ENCODE measurements around the gene MTMR3. TPM values are rescaled to one million over a fixed set of nuclear protein-coding genes. Genes with fewer than 3 reads are reported as not detected.

Gene MTMR3
- total RNA-seq, 1 experiment from 2014 or later, result 26.8 TPM

- intact Hi-C loops (cut with micrococcal nuclease; ENCODE audit: unreplicated experiment) (no loop called here), in situ Hi-C loops (cut with HindIII; ENCODE audit: low pct_unique_long_range_greater_than_20kb, low sequenced_read_pairs) (no loop called here)
- Histone ChIP-seq H3K4me1 (ENCODE audit: control insufficient read depth, insufficient read depth, low read length) (no peaks in the 10 kb centered on the region), H3K9me3 (ENCODE audit: control insufficient read depth, insufficient read depth, low read depth, low read length) (no peaks in the 10 kb centered on the region), H3K4me3 (ENCODE audit: low read depth in 2 of 2, low read length in 2 of 2) (no peak overlapping the region), H3K27me3 (ENCODE audit: control insufficient read depth, insufficient read depth, low read length) (no peaks in the 10 kb centered on the region), H3K36me3 (ENCODE audit: control insufficient read depth, insufficient read depth, low read length) (peaks cover 5% of the 10 kb centered on the region; the same call in 1 of the 2 replicates), H3K27ac (ENCODE audit: low read length) (no peak overlapping the region; the same call in 1 of the 2 replicates)
- ChIA-PET CTCF (no interaction called here), POLR2A (no interaction called here)
- no peak for ATAC-seq
- TF ChIP-seq CTCF (IDR thresholded peaks at IDR 0.05), result no peak
- no peak for TF ChIP-seq TCF7L2 (IDR thresholded peaks at IDR 0.05; ENCODE audit: low read depth, low read length)
- no peak for TF ChIP-seq REST (IDR thresholded peaks at IDR 0.05; ENCODE audit: insufficient read depth in 1 of 2, low read depth in 2 of 2, low read length in 1 of 2)
- TF ChIP-seq POLR2AphosphoS5 (IDR thresholded peaks at IDR 0.05; ENCODE audit: low read depth, low read length), result no peak
- no peak for TF ChIP-seq SIN3A (IDR thresholded peaks at IDR 0.05; ENCODE audit: borderline replicate concordance, insufficient read depth, low read depth, low read length)
- no TSS peak for BruUV-seq (replicated peaks)
- no peak for DNase-seq (ENCODE audit: low read depth, low spot score)
These were observed 112.0 kb downstream of the MTMR3 start for GRCh38 chr22:29994943-29995342.

- Histone ChIP-seq H3K9me3 (ENCODE audit: control insufficient read depth, insufficient read depth, low read depth, low read length) (no peaks in the 10 kb centered on the region), H3K4me3 (ENCODE audit: low read depth in 2 of 2, low read length in 2 of 2) (no peak overlapping the region), H3K27ac (ENCODE audit: low read length) (no peak overlapping the region), H3K4me1 (ENCODE audit: control insufficient read depth, insufficient read depth, low read length) (no peaks in the 10 kb centered on the region), H3K27me3 (ENCODE audit: control insufficient read depth, insufficient read depth, low read length) (no peaks in the 10 kb centered on the region), H3K36me3 (ENCODE audit: control insufficient read depth, insufficient read depth, low read length) (0 out of 2 replicates have a peak, but pooled peaks cover 5% of the 10 kb centered on the region)
- in situ Hi-C loops (cut with HindIII; ENCODE audit: low pct_unique_long_range_greater_than_20kb, low sequenced_read_pairs) (no loop called here), intact Hi-C loops (cut with micrococcal nuclease; ENCODE audit: unreplicated experiment) (no loop called here)
- TF ChIP-seq TCF7L2 (IDR thresholded peaks at IDR 0.05; ENCODE audit: low read depth, low read length) (no peak), SIN3A (IDR thresholded peaks at IDR 0.05; ENCODE audit: borderline replicate concordance, insufficient read depth, low read depth, low read length) (no peak)
- no peak for DNase-seq (ENCODE audit: low read depth, low spot score)
- ChIA-PET CTCF (no interaction called here), POLR2A (no interaction called here)
- no TSS peak for BruUV-seq (replicated peaks)
- no peak for ATAC-seq
These were observed 114.1 kb downstream of the MTMR3 start for GRCh38 chr22:29997107-29997506.

GRCh38 chr22:29997516-29997915, 114.5 kb downstream of the MTMR3 start:
- no peaks in the 10 kb centered on the region for H3K4me1 ChIP-seq (ENCODE audit: control insufficient read depth, insufficient read depth, low read length)
- H3K27me3 ChIP-seq (ENCODE audit: control insufficient read depth, insufficient read depth, low read length), result no peaks in the 10 kb centered on the region
- H3K9me3 ChIP-seq (ENCODE audit: control insufficient read depth, insufficient read depth, low read depth, low read length), result no peaks in the 10 kb centered on the region
- H3K4me3 ChIP-seq (ENCODE audit: low read depth in 2 of 2, low read length in 2 of 2), result no peak overlapping the region
- CTCF ChIA-PET, result no interaction called here
- DNase-seq (ENCODE audit: low read depth, low spot score) (no peak), ATAC-seq (no peak)
- no TSS peak for BruUV-seq (replicated peaks)
- POLR2A ChIA-PET, result no interaction called here
- in situ Hi-C loops (cut with HindIII; ENCODE audit: low pct_unique_long_range_greater_than_20kb, low sequenced_read_pairs), result no loop called here
- TF ChIP-seq POLR2AphosphoS5 (IDR thresholded peaks at IDR 0.05; ENCODE audit: low read depth, low read length), result no peak
- no peak for TF ChIP-seq SIN3A (IDR thresholded peaks at IDR 0.05; ENCODE audit: borderline replicate concordance, insufficient read depth, low read depth, low read length)
- TF ChIP-seq TCF7L2 (IDR thresholded peaks at IDR 0.05; ENCODE audit: low read depth, low read length), result no peak
- no peak for TF ChIP-seq CTCF (IDR thresholded peaks at IDR 0.05)
- TF ChIP-seq REST (IDR thresholded peaks at IDR 0.05; ENCODE audit: insufficient read depth in 1 of 2, low read depth in 2 of 2, low read length in 1 of 2), result no peak
- H3K27ac ChIP-seq (ENCODE audit: low read length), result no peak overlapping the region
- intact Hi-C loops (cut with micrococcal nuclease; ENCODE audit: unreplicated experiment), result no loop called here
- 0 out of 2 replicates have a peak, but pooled peaks cover 5% of the 10 kb centered on the region for H3K36me3 ChIP-seq (ENCODE audit: control insufficient read depth, insufficient read depth, low read length)

Measured in Panc1 (cell line).